Esophagus muscularis mucosa (tissue), 4 donors: ENCODE results near the gene FUT8. TPM values are rescaled to one million over a fixed set of nuclear protein-coding genes. Genes with fewer than 3 reads are reported as not detected.

Experiments
- DNase-seq: peaks from one replicate; pipeline ENCODE4 v3.0.0-alpha.2; 2017; ENCODE audit errors: extremely low spot score
- H3K27ac ChIP-seq, 4 donors: fragments of 200-600 bp; sonication (generic); replicated peaks in 1 of 4; 1 replicate in 3 of 4; 2 replicates in 1 of 4; pipeline ENCODE4 v1.5.1; 2016 to 2019; ENCODE audit warnings: mild to moderate bottlenecking in 1 of 4
- H3K27me3 ChIP-seq, 4 donors: fragments of 200-600 bp; sonication (generic); one replicate each; pipeline versions ENCODE4 v1.5.1 to v1.6.0; 2016 to 2019
- H3K36me3 ChIP-seq, 4 donors: fragments of 200-600 bp; sonication (generic); one replicate each; pipeline ENCODE4 v1.5.1; 2016 to 2019
- H3K4me1 ChIP-seq, 4 donors: fragments of 200-600 bp; sonication (generic); one replicate each; pipeline ENCODE4 v1.5.1; 2016 to 2019
- H3K4me3 ChIP-seq, 4 donors: fragments of 200-600 bp; sonication (generic); 1 replicate in 2 of 4; 2 replicates in 2 of 4; pipeline ENCODE4 v1.5.1; 2016 to 2019; ENCODE audit warnings: mild to moderate bottlenecking in 4 of 4, moderate library complexity in 1 of 4
- H3K9me3 ChIP-seq, 4 donors: fragments of 200-600 bp; sonication (generic); 1 replicate in 3 of 4; 2 replicates in 1 of 4; pipeline ENCODE4 v1.5.1; 2016 to 2019
- CTCF ChIP-seq, 3 experiments: fragments of 200-600 bp in 2 of 3; fragments of 450-650 bp in 1 of 3; sonication (generic) in 2 of 3; IDR thresholded peaks; one replicate each; pipeline ENCODE4 v1.5.1; 2017 to 2019; ENCODE audit warnings: antibody characterized with exemption in 3 of 3, mild to moderate bottlenecking in 2 of 3, moderate library complexity in 1 of 3
- EP300 ChIP-seq: sonication (generic); formaldehyde crosslinking; IDR thresholded peaks from one replicate; pipeline ENCODE4 v1.6.1; 2017; ENCODE audit warnings: antibody characterized with exemption
- POLR2A ChIP-seq: fragments of 450-650 bp; IDR thresholded peaks from one replicate; pipeline ENCODE4 v1.6.1; 2017; ENCODE audit warnings: antibody characterized with exemption, moderate library complexity, mild to moderate bottlenecking, low read depth
- POLR2AphosphoS5 ChIP-seq, 2 donors: sonication (generic); formaldehyde crosslinking; IDR thresholded peaks; one replicate each; pipeline ENCODE4 v1.6.1; 2017; ENCODE audit warnings: antibody characterized with exemption in 2 of 2
- WGBS: methylation state at CpG from one replicate; pipeline ENCODE4 v1.1.5; 2018; 5-methylcytosine and 5-hydroxymethylcytosine counted together
- intact Hi-C: fragments of 100-400 bp; cut with DNase I; formaldehyde crosslinking; loops from one replicate; pipeline ENCODE4 v1.15.1; 2023
- total RNA-seq, 4 donors: library from RNA; depleted of rRNA; stranded (reverse); fragments of >200 nt; gene quantifications; one replicate each; pipeline versions ENCODE4 v1.1.0 to v1.2.1, GENCODE V29; 2016

Gene FUT8
- total RNA-seq, 4 donors from 2014 or later: 12.8 to 22.2 (median 20.1) TPM

GRCh38 chr14:65433157-65433556 is 20.6 kb downstream of the FUT8 start:
- peaks cover 0 to 18% (median 11%) of the 10 kb centered on the region in 4 donors for H3K4me1 ChIP-seq
- no peaks in the 10 kb centered on the region for H3K27me3 ChIP-seq
- H3K4me3 ChIP-seq: no peak overlapping the region
- no peak for TF ChIP-seq EP300
- no peak for TF ChIP-seq POLR2AphosphoS5 (IDR thresholded peaks at IDR 0.05)
- no peak for TF ChIP-seq CTCF (IDR thresholded peaks at IDR 0.05)
- no peak for TF ChIP-seq POLR2A
- intact Hi-C loops: no loop called here
- no peak overlapping the region for H3K27ac ChIP-seq
- H3K36me3 ChIP-seq: no peaks in the 10 kb centered on the region
- WGBS: 85% methylated on average over 2 of the region's 2 CpGs
- DNase-seq: no peak
- H3K9me3 ChIP-seq: no peaks in the 10 kb centered on the region

GRCh38 chr14:65433646-65434045 is 21.1 kb downstream of the FUT8 start:
- DNase-seq: no peak
- Histone ChIP-seq H3K27ac (no peak overlapping the region), H3K4me1 (peaks cover 0 to 18% (median 11%) of the 10 kb centered on the region in 4 donors), H3K36me3 (no peaks in the 10 kb centered on the region), H3K9me3 (no peaks in the 10 kb centered on the region), H3K27me3 (no peaks in the 10 kb centered on the region), H3K4me3 (no peak overlapping the region)
- 90% methylated on average over 2 of the region's 2 CpGs for WGBS
- intact Hi-C loops: no loop called here
- TF ChIP-seq CTCF (IDR thresholded peaks at IDR 0.05): no peak
- no peak for TF ChIP-seq EP300
- no peak for TF ChIP-seq POLR2A
- TF ChIP-seq POLR2AphosphoS5 (IDR thresholded peaks at IDR 0.05): no peak

- intact Hi-C loops: no loop called here
- no peaks in the 10 kb centered on the region for H3K27me3 ChIP-seq
- WGBS: 43% methylated on average over 3 of the region's 3 CpGs
- H3K27ac ChIP-seq: no peak overlapping the region
- no peaks in the 10 kb centered on the region for H3K9me3 ChIP-seq
- TF ChIP-seq POLR2A: no peak
- no peak for TF ChIP-seq CTCF (IDR thresholded peaks at IDR 0.05)
- no peak for TF ChIP-seq EP300
- TF ChIP-seq POLR2AphosphoS5 (IDR thresholded peaks at IDR 0.05): no peak
- no peak for DNase-seq
- no peak overlapping the region for H3K4me3 ChIP-seq
- H3K36me3 ChIP-seq: no peaks in the 10 kb centered on the region
- peaks cover 0 to 18% (median 11%) of the 10 kb centered on the region in 4 donors for H3K4me1 ChIP-seq
Observed at GRCh38 chr14:65434216-65434850, 21.8 kb downstream of the FUT8 start.

GRCh38 chr14:65438266-65438933 is 25.9 kb downstream of the FUT8 start:
- H3K9me3 ChIP-seq: no peaks in the 10 kb centered on the region
- H3K4me1 ChIP-seq: peaks cover 0 to 5% (median 4%) of the 10 kb centered on the region in 4 donors
- no peak overlapping the region for H3K4me3 ChIP-seq
- intact Hi-C loops: no loop called here
- H3K27ac ChIP-seq: no peak overlapping the region
- no peak for DNase-seq
- no peaks in the 10 kb centered on the region for H3K27me3 ChIP-seq
- 80% methylated on average over 1 of the region's 1 CpG for WGBS
- TF ChIP-seq POLR2A (no peak), EP300 (no peak), CTCF (IDR thresholded peaks at IDR 0.05) (no peak), POLR2AphosphoS5 (IDR thresholded peaks at IDR 0.05) (no peak)
- H3K36me3 ChIP-seq: no peaks in the 10 kb centered on the region
